Measurements from ENCODE around the gene NAP1L1.

The NAP1L1 gene

DNA sequence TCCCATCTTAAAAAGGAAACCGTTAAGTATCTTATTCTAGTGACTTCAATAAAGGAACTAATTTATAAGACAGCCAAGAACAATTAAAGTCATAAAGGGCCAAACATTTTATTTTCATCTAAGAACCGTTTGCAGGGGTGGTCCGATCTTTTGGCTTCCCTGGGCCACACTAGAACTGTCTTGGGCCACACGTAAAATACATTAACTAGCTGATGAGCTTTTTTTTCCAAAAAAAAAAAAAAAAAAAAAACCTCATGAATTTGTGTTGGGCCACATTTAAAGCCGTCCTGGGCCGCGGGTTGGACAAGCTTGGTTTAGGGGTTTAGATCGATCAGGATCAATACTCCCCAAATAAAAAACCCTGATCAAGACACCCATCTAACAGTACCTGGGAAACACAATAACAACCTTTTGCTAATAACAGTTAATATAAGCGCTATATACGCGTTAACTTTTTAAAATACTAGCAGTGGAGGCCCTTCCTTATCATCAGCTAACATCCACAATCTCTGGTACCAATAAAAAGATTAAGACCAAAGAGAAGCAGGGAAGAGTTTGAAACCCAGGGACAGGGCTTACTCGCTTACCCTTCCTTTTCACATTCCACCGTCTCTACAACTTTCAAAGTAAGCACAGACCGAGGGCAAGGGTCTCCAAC lies 1.1 kb downstream of the NAP1L1 start:
- DNase-seq = no peak

DNA sequence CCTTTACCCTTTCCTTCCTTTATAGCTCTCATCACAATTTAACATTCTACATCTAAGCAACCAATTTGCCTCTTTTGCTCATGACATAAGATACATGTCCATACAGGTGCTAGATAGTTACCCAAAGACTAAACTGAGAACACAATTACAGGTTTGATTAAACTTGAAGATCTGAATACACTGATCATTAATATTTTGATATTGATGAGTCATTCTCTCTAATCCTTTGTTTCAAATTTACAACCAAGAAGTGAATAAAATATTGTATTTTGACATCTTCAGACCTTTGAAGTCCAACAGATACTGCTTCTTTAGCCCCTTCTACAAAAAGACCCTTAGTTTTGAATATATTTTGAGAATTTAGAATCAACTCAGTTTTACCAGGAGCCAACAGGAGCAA lies 2.6 kb downstream of the NAP1L1 start:
- DNase-seq = no peak

DNA sequence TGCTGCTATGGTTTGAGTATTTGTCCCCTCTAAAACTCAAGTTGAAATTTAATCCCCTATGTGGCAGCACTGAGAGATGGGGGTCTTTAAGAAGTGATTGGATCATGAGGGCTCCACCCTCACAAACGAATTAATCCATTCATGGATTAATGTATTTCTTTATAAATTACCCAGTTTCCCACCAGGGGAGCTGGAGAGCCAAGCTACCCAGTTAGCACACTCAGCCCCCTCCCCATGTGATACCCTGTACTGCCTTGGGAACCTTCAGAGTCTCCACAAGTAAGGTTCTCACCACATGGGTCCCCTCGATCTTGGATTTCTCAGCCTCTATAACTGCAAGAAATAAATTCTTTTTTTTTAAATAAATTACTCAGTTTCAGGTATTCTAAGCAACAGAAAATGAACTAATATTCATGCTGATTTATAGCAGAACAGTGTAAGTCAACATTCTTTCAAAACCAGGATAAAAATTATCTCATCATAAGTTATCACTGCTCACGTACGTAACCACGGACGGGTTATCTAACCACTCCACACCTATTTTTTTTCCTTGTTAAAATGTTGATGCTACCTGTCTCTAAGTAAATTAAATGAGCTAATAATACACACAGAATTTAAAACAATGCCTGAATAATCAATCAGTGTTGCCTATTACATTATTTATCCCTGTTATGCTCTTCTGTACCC lies 3.6 kb downstream of the NAP1L1 start:
- no peak for DNase-seq

DNA sequence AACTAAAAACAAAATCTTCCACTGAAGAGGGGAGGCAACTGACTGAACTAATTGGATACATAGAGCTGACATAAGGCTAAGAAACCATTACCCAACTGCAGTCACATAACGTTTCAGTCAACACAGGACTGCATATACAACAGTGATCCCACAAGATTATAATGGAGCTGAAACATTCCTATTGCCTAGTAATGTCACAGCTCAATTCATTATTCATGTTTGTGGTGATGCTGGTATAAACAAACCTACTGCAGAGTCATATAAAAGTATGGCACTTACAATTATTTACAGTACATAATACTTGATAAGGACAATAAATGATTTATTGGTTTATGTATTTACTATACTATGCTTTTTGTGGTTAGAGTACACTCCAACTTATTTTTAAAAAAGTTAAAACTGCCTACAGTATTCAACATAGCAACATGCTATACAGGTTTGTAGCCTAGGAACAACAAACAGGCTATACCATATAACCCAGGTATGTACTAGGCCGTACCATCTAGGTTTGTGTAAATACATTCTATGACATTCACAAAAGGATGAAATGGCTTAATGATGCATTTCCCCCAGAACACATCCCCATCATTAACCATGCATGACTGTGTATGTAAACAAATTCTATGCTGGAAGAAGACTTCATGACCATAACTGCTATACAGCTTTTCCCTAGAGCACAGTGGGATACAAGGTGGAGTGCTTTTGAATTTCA lies 4.3 kb downstream of the NAP1L1 start:
- DNase-seq = no peak

DNA sequence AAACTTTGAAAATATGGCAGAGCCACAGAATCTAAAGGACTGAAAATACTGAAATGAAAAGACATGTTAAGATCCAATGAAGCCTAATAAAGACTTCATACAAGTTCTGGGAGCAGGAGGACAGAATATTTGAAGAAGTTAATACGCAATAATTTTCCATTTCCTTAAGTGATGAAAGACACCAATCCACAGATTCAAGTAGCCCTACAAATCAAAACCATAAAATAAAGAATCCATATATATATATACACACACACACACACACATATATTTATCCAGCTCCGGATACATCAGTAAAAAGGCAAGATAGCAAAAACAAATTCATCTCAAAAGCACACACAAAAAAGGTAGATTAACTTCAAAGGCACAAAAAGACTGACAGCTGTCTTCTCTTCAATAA lies 5.7 kb downstream of the NAP1L1 start:
- DNase-seq = no peak

DNA sequence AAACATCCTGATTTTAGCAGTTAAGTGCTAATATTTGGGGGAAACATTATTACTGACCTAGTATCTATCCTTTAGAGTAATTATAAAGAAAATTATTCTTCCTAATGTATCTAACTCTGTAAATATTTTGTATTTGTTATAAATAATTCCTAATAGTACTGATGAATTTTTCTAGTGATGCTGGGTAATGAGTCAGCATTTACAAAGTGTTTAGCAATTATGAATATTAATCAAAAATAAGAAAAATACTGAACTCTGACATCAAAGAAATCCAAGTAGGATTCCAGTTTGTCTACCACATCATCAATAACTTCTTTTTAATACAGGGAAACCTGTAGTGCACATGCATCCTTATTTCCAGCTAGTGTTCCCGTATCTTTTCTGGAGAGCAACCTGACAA lies 9.0 kb downstream of the NAP1L1 start:
- DNase-seq = no peak

DNA sequence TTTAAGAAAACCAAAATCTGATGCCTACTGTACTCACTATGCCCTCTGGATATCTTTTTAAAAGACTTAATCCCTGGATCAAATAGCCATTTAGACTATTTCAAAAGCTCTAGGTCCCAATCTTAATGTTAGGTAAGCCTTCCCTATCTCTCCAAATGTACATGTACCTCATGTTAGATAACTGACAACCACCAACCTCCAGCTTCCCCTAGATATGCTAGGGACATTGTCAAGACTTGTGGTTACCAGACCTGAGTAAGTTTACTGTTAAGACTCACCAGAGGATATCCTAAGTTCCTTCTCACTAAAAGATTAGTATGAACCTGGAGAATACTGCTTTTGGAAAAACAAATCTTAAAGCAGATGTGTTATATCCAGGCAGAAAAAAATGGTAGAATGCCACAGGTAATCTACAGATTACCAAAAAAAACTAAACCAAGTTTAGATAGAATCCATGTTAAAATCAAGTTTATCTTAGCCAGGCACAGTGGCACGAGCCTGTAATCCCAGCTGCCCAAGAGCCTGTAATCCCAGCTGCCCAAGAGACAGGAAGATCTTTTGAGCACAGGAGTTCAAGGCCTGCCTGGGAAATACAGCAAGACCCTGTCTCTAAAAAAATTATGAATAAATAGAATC lies 9.7 kb downstream of the NAP1L1 start:
- no peak for DNase-seq

DNA sequence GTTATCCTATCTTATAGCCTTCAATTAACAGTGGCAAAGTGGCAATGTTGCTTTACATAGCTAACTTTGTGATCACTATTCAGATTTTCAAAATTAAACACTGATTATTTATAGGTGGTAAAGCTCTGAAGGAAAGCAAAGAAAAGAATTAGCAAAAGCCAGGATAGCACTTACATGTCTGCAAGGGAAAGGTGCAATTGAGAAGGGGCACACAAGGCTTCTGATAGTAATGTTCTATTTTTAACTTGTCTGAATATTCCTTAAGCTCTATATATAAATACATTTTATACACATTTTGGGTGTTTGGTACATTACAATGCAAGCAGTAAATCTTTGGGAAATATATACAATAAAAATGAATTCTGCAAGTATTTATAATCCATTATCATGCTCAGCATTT lies 10.9 kb downstream of the NAP1L1 start:
- DNase-seq = no peak

DNA sequence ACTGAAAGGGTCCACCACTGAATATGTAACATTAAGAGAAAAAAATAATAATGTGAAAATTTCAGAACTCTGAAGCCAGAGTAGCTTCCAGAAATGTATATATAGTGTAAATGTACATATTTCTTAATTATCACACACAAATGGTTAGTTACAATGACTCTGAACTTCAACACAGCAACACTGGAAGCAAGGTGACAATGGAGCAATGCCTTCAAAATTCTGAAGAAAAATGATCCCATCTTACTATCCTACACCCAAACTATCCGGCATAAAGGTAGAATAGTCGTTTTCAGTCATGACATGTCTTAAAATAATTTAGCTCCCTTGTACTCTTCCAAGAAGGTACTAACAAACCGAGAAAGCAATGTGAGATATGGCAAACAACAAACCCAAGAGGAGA lies 11.9 kb downstream of the NAP1L1 start:
- DNase-seq = no peak

DNA sequence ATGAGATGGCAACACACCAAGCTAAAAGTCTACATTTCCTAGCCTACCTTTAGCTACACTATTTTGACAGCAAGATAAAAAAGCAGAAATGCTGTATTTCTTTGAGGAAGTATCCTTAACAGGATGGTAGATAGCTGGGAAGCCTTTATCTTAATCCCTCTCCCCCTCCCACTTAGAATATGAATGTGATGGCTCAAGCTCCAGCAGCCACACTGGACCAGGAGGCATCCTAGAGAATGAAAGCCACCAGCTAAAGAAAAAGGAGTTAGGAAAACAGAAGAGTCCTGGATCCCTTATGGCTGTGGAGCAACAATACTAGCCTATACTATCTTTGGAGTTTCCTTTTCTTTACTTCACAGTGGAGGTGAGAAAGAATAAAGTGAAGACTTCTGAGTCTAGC lies 15.1 kb downstream of the NAP1L1 start:
- DNase-seq = no peak

DNA sequence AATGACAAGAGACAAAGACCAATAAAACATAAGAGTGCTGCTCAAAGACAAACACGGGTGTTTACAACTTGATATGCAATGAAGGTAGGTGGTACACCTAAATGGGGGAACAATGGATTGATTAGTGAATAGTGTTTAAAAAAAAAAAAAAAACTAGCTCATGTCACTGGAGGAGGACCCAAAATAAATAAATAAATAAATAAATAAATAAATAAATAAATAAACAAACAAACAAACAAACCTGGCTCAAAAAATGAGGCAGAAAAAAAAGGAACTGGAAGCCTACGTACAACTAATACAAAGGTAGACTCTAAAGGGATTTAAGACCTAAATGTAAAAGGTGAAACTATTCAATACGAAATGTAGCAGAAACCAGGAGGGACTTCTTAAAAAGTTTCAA lies 18.6 kb downstream of the NAP1L1 start:
- no peak for DNase-seq

DNA sequence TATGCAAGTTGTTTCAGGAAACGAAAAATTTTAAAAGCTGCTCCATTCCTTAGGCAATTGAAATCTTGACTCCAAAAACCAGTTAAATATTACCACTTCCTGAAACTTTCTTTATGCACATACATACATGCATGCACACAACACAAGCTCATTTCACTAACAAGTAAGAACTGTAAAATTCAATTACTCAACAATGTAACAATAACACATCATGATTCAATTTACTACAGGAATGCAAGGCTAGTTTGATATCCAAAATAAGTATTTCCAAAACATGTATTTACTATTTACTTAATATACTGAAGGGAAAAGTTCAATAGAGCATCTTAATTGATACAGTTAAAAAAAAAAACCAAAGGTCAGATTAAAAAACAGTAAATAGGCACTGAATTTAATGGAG lies 19.6 kb downstream of the NAP1L1 start:
- no peak for DNase-seq

DNA sequence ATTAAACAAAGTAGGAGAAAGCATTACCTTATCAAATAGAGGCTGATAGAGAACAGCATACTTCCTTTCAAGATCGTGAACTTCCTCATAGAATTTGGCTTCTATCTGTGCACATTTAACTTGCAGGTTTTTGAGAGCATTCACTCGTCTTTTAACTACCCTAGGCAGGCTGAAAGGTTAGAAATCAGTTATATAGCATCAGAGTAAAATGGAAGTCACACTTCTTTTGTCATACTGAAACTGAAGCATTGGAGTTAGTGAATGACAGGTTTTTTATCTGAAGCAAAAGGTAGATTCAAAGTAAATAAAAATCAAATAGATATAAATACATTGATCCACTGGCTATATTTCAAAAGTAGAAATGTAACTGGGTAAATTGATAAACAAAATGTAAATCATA lies 24.4 kb downstream of the NAP1L1 start:
- no peak for DNase-seq

DNA sequence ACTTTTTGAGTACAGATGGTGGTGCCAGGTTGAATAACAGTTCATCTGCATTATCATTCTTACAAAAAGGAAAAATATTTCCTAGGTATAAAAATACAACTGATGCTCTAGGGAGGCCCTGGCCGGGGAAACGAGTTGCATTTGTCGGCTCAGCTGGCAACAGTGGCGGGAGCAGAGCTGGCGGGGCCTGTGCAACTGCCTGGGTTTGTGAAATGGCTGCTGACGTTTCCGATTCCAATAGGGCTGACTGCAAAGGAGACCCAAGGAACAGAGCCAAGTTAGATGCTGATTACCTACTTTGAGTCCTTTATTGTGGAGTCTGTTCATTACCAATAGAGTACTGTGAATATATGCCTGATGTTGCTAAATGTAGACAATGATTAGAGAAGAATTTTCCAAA lies 27.2 kb downstream of the NAP1L1 start:
- DNase-seq = no peak

DNA sequence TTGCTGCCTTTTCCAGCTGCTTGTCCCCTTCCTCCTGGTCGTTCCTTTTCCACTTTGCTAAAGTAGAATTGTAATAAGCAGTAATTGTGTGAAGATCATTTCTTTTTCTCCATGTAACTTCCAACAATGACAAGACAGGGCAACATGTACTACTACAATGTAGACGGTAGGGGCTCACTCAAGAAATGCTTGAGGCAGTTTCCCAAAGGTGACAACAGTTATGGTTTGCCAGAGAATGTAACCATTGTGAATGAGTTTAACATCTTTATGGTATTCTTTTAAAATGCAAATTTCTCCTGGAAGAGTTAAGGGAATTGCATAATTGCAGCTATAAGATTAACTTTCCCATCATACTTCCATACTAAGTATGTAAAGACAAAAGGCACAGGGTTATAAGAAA lies 29.1 kb downstream of the NAP1L1 start:
- no peak for DNase-seq

DNA sequence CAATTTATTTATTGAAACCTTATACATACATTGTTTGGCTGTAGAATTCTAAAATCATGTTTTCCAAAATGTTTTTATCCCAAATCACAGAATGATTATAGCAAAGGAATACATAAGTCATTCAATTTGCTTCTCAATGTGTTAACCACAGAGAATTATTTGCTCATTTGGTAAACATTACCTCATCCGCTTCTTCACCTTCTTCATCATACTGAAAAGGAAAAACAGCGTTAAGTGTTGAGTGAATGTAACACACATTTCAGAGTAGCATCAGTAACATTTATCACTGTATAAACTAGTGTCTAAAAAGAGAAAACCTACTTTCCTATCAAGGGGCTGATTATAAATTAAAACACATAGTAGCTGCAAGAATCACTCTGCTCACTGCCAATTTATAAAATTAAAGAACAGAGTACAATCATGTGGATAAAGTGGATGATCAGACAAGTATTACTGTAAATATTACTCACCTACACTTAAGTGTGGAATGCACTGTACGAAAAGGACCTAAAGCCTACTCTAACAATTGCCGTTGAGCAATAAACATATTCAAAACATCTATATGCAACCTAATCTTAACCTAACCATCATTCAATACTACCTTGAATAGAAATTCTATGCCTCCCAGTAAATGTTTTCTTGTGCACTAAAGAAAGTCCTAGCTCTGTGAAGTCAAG lies 34.8 kb downstream of the NAP1L1 start:
- DNase-seq = no peak

DNA sequence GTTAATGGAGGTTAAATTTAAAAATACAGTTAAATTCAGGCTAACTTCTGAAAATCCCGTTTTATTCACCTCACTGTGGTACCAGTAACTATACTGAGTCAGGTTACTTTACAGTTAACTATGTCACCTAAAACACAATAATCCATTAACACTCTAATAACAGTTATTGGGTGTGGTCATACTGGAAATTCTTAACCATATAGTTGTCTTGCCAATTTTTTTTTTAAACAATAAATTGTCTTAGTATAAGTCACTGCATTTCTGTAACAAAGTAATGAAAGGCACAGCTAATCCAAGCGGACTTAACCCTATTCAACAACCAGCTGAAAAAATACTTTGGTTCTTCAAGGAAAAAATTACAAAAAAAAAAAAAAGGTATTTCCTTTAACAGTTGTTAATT lies 36.7 kb downstream of the NAP1L1 start:
- no peak for DNase-seq

DNA sequence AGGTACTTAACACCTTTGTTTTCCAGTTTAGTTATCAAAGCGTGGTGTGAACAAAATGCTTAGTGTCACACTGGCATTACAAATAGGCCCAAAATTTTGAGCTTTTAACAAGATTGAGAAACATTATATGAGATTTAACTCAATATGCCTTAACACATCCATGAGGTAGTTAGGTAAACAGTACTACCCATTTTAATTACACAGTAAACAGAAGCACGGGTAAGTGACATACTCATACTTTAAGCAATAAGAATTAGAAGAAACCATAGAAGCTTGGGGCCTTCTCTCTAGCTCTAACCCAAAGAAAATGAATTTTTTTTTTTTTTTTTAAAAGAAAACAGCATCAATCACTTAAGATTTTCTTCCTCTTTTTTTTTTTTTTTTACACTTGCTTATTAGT lies 37.4 kb downstream of the NAP1L1 start:
- DNase-seq = no peak

DNA sequence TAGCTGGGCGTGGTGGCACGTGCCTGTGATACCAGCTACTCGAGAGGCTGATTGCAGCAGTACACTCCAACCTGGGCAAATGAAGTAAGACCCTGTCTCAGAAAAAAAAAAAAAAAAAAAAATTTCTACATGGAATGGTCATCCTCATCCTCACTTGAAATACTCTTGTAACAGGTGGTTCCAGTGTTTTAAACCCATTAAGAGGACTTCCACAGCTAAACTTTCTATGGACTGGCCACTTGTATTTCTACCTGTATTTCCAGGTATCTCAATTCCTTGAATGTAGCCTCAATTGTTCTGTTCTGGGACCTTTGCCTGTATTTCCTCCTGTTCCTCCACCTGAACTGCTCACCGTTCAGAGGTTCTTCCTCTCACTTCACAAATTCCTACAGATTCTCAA lies 41.1 kb downstream of the NAP1L1 start:
- no peak for DNase-seq

DNA sequence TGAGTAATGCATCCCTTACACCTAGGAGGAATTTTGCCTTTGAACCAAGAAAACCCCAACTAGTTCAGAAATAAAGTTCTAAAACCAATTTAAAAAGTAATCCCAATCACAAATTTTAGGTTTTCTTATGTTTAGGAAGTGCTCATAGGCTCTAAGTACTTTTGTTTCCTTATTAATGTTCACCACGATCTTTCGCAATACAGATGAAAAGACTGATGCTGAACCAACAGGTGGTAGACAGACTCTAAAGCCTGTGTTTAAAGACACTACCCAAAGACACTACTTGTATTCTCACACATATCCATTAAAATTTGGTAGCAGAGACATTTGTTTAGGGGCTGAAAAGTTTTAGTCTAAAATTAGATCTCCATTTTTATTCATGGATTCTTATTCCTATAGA lies 42.3 kb downstream of the NAP1L1 start:
- DNase-seq = no peak

DNA sequence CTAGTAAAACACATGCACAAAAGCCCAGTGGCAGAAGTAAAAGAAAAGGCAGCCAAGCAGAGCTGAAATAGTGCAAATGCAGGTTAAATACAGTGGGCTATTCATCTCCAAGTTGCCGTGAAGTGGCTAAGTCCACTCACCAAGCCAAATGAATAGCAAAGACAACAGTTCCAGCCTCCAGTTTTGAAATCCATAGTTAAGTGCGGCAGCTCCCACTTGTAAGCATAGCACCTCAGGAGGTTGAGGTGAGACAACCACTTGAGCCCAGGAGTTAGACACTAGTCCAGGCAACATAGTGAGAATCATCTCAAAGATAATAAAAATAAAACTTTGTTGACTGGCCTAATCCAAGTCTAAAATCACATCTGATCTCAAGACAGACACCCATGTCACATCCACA lies 43.1 kb downstream of the NAP1L1 start:
- no peak for DNase-seq

DNA sequence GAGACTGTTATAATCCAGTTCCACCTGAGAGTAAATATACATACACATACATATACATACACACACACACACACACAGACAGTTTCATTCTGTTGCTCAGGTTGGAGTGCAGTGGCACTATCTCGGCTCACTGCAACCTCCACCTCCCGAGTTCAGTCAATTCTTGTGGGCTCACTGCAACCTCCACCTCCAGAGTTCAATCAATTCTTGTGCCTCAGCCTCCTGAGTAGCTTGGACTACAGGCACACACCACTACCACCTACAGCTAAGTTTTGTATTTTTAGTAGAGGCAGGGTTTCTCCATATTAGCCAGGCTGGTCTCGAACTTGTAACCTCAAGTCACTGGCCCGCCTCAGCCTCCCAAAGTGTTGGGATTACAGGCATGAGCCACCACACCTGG lies 44.0 kb downstream of the NAP1L1 start:
- DNase-seq = no peak

DNA sequence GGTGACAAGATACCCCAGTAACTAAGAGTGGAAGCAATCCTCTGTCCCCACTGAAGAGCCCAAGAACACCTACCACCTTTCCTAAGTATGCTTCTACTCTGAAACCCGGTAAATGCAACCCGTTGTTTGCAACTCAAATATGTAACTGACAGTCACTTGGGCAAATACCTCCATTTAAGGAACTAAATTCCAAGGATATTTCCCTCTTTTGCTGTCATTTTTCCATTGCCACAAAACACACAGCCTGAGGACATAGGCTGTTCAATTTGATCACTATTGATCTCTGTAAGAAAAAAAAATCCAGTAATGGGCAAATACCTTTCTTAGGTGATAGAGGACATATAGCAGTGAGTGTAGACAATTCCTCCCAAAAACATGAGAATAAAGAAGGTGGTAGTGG lies 46.3 kb downstream of the NAP1L1 start:
- no peak for DNase-seq
